ENCODE results near the gene HNRNPL.
"Not testable (repeated sequence)": the region's sequence is repeated elsewhere in the genome, so short reads cannot be mapped to it uniquely, and the experiment has no call there.

HNRNPL gene

DNA sequence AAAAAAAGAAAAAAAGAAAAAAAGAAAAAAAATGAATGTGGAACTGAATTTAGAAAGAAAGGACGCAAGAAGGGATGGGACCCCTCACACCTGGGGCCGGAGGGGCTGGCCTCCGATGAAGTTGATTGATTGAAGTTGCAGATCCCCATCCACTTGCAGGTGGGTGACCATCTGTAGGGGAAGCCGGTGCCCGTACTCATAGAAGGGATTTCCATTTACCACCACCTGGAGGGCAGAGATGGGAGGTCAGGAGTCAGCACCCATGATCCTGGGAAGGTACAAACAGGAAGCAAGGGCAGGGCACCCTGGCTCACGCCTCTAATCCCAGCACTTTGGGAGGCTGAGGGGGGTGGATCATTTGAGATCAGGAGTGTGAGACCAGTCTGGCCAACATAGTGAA lies 43.4 kb downstream of the HNRNPL start:
- no peak for DNase-seq (ENCODE audit: low read depth)
- TF ChIP-seq, protein P1, sequence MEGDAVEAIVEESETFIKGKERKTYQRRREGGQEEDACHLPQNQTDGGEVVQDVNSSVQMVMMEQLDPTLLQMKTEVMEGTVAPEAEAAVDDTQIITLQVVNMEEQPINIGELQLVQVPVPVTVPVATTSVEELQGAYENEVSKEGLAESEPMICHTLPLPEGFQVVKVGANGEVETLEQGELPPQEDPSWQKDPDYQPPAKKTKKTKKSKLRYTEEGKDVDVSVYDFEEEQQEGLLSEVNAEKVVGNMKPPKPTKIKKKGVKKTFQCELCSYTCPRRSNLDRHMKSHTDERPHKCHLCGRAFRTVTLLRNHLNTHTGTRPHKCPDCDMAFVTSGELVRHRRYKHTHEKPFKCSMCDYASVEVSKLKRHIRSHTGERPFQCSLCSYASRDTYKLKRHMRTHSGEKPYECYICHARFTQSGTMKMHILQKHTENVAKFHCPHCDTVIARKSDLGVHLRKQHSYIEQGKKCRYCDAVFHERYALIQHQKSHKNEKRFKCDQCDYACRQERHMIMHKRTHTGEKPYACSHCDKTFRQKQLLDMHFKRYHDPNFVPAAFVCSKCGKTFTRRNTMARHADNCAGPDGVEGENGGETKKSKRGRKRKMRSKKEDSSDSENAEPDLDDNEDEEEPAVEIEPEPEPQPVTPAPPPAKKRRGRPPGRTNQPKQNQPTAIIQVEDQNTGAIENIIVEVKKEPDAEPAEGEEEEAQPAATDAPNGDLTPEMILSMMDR (conservative IDR thresholded peaks at IDR 0.05; ENCODE audit: low read length) = no peak
- no peak overlapping the region for H3K4me3 ChIP-seq (ENCODE audit: low read length)

DNA sequence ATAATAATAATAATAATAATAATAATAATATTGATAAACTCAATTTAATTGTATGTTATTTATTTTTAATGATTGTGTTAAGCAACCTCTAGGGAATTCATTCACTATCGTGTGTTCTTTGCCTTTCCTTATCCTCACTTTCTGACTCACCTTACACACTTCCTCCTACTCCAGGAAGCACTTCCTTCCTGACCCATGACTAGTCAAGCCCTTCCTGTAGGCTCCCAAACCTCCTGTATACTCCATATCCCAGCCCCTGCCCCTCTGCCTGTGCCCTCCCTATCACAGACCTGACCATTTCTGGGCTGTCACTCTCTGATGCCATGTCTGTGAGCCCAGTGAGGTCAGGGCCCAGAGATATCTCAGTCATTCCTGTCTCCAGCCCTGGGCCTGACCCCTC lies 44.6 kb downstream of the HNRNPL start:
- DNase-seq (ENCODE audit: low read depth) = no peak
- no peak overlapping the region for H3K4me3 ChIP-seq (ENCODE audit: low read length)
- TF ChIP-seq, protein P1 (conservative IDR thresholded peaks at IDR 0.05; ENCODE audit: low read length) = no peak

DNA sequence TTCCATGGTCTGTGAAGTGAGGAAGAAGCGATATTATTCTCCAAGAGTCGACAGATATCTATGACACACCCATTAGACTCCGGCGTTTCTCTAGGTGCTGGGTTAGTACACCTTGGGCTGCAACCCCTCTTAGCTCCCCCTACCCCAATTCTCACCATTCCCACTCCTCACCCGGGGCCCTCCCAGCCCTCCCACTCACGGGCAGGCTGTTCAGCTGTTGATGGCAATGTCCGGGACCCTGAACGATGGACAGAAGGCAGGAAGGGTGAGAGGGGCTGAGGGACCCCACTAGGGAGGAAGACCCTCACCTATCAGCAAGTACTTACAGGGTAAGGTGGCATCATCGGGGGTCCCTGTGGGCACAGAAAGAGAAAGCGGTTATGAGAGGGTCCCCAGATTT lies 46.2 kb downstream of the HNRNPL start:
- TF ChIP-seq, protein P1 (conservative IDR thresholded peaks at IDR 0.05; ENCODE audit: low read length) = no peak

DNA sequence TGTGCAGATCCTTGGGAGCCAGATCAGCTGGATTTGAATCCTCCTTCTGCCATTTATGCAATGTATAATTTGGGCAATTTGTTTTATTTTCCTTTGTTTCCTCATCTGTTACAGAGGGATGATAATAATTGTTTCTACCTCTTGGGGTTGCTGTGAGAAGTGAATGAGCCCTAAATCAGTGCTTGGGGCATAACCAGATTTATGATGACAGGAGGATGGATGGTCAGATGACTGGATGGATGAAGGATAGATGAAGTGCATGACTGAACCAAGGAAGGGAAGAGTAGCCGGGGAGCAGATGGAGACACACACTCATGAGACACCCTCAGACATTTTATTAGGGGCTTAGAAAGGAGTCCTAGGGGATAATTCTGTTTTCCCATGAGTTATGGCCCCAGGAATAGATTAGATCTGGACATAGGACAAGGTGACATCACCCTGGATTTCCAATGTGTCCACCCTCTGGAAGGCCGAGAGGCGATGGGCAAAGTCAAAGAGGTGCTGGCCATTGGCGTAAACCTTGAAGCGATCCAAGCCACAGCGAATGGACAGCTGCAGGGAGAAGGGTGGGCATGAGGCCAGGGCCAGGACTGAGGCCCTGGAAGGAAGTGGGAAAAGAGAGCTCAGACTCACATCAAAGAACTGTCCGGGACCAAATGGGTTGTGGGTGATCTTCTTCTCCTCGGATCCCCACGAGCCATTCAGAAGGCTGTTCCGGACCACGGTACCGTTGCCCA lies 48.3 kb downstream of the HNRNPL start:
- no peak for DNase-seq (ENCODE audit: low read depth)
- no peak overlapping the region for H3K4me3 ChIP-seq (ENCODE audit: low read length)
- TF ChIP-seq, protein P1 (conservative IDR thresholded peaks at IDR 0.05; ENCODE audit: low read length) = no peak

More for the DNA sequence above, 46.2 kb downstream of the HNRNPL start:
- DNase-seq (ENCODE audit: low read depth) = no peak
- no peak overlapping the region for H3K4me3 ChIP-seq (ENCODE audit: low read length)

DNA sequence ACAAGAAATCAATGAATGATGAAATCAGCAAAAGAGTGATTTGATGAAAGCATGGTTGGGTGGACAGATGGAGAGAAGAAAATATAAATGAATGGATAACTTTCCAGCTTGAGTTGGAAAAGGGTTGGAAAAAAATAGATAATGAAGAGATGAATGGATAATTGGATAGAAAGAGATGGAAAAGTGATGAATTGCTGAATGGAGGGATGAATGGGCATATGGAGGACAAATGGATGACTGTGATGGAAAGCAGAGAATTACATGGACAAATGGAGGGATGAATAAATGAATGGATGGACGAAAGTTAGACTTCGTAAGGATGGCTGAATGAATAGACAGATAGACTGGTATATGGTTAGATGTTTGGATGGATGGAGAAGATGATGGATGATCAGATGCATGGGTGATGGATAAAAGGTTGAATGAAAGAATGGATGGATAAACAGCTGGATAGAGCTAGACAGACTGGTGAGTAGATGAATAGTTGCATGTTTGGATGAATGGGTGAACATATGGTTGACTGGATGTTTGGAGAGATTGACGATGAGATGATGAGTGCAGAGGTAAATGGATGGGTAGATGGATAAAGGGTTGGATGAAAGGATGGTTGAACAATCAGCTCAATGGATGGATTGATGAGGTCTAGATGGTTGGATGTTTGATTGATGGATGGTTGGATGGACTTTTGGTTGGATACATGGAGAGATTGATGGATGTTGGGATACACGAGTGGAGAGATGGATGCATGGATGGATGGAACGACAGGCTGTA lies 49.0 kb downstream of the HNRNPL start:
- no peak for DNase-seq (ENCODE audit: low read depth)
- no peak overlapping the region for H3K4me3 ChIP-seq (ENCODE audit: low read length)
- TF ChIP-seq, protein P1 (conservative IDR thresholded peaks at IDR 0.05; ENCODE audit: low read length) = no peak

DNA sequence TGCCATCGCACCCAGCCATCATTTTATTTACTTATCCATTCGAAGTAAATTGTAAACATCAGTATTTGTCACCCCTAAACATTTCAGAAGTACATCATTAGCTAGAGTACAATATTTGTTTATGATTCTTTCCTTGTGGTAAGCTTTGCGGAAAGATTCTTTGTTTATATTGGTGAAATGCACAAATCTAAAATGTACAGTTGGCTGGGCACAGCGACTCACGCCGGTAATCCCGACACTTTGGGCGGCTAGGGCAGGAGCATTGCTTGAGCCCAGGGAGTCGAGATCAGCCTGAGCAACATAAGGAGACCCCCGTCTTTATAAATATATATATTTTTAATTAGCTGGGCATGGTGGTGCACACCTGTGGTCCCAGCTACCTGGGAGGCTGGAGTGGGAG lies 50.7 kb downstream of the HNRNPL start:
- no peak overlapping the region for H3K4me3 ChIP-seq (ENCODE audit: low read length)
- DNase-seq (ENCODE audit: low read depth) = no peak
- TF ChIP-seq, protein P1 (conservative IDR thresholded peaks at IDR 0.05; ENCODE audit: low read length) = no peak

DNA sequence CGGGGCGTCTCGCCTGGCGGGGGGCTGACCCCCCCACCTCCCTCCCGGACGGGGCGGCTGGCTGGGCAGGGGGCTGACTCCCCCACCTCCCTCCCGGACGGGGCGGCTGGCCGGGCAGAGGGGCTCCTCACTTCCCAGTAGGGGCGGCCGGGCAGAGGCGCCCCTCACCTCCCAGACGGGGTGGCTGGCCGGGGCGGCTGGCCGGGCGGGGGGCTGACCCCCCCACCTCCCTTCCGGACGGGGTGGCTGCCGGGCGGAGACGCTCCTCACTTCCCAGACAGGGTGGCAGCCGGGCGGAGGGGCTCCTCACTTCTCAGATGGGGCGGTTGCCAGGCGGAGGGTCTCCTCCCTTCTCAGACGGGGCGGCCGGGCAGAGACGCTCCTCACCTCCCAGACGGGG lies 52.0 kb downstream of the HNRNPL start:
- not testable (repeated sequence) for DNase-seq (ENCODE audit: low read depth); H3K4me3 ChIP-seq (ENCODE audit: low read length)
